GM12878 (cell line): ENCODE measurements around the gene ELMO3. TPM values are rescaled to one million over a fixed set of nuclear protein-coding genes. Genes with fewer than 3 reads are reported as not detected.

Source experiments
- ATAC-seq: fragments of 200-7000 bp; cut with Tn5 transposase; 3 replicates; pipeline ENCODE4 v1.9.1; 2020; ENCODE audit warnings: mild to moderate bottlenecking, moderate library complexity
- BruUV-seq: library from RNA; stranded (reverse); fragments of 400-500 nt; replicated peaks from 2 replicates; lab custom pipeline; 2021; lab: Mats Ljungman, UMichigan
- CTCF ChIA-PET: fragments of 300-600 bp; sonication (Branson Sonifier 250); formaldehyde crosslinking; extraction: SDS; loops from one replicate; lab custom pipeline; 2021; ENCODE audit warnings: inconsistent platforms; lab: Yijun Ruan, JAX
- POLR2A ChIA-PET: fragments of 350-600 bp; formaldehyde crosslinking; extraction: SDS; loops from one replicate; lab custom pipeline; 2021; ENCODE audit warnings: inconsistent platforms; lab: Charles Lee
- RAD21 ChIA-PET: fragments of 300-600 bp; sonication (Branson Sonifier 250); formaldehyde crosslinking; loops from one replicate; lab custom pipeline; 2023; ENCODE audit warnings: antibody characterized with exemption; ENCODE audit not compliant: unreplicated experiment; lab: Charles Lee
- SMC1A ChIA-PET: fragments of 300-600 bp; sonication (Branson Sonifier 250); formaldehyde crosslinking; loops from one replicate; lab custom pipeline; 2023; ENCODE audit not compliant: unreplicated experiment, uncharacterized antibody; lab: Charles Lee
- DNase-seq: peaks from one replicate; pipeline ENCODE4 v3.0.0-alpha.2; 2011; ENCODE audit warnings: low read depth, low spot score
- FAIRE-seq: peaks from 3 replicates; lab custom pipeline; 2011; peaks lifted over from hg19 to GRCh38; lab: Jason Lieb, UNC
- H2AFZ ChIP-seq: 2 replicates; pipeline ENCODE4 v1.6.0; 2011; ENCODE audit warnings: low read depth, low read length, control low read depth; ENCODE audit not compliant: control insufficient read depth
- H3K27ac ChIP-seq: 2 replicates; pipeline ENCODE4 v1.5.1; 2011; ENCODE audit warnings: control low read depth; ENCODE audit not compliant: control insufficient read depth, insufficient read depth
- H3K27me3 ChIP-seq, 2 experiments: replicated peaks in 1 of 2; 2 replicates each; pipeline versions ENCODE4 v1.6.0 to v1.6.1; 2011; ENCODE audit warnings: low read length in 1 of 2; ENCODE audit not compliant: control insufficient read depth in 2 of 2, insufficient read depth in 2 of 2
- H3K36me3 ChIP-seq, 2 experiments: 2 replicates each; pipeline ENCODE4 v1.5.1; 2011; ENCODE audit warnings: low read length in 1 of 2; ENCODE audit not compliant: control insufficient read depth in 2 of 2, insufficient read depth in 2 of 2
- H3K4me1 ChIP-seq: 2 replicates; pipeline ENCODE4 v1.6.1; 2011; ENCODE audit warnings: mild to moderate bottlenecking, low read length, moderate library complexity, mixed read lengths; ENCODE audit not compliant: control insufficient read depth, insufficient read depth
- H3K4me2 ChIP-seq: 2 replicates; pipeline ENCODE4 v1.6.0; 2011; ENCODE audit warnings: control low read depth; ENCODE audit not compliant: control insufficient read depth, insufficient read depth
- H3K4me3 ChIP-seq: fragments of 200-600 bp; sonication (generic); 2 replicates; pipeline ENCODE4 v1.5.1; 2016
- H3K79me2 ChIP-seq: 2 replicates; pipeline ENCODE4 v1.6.0; 2011; ENCODE audit warnings: low read length; ENCODE audit not compliant: control insufficient read depth, insufficient read depth
- H3K9ac ChIP-seq: 2 replicates; pipeline ENCODE4 v1.8.0; 2011; ENCODE audit warnings: low read length, control low read depth, mixed read lengths; ENCODE audit not compliant: control insufficient read depth, insufficient read depth
- H3K9me3 ChIP-seq: replicated peaks from 3 replicates; pipeline ENCODE4 v1.5.1; 2011; ENCODE audit warnings: mild to moderate bottlenecking, low read length; ENCODE audit not compliant: control insufficient read depth, insufficient read depth
- H4K20me1 ChIP-seq: 2 replicates; pipeline ENCODE4 v1.6.0; 2011; ENCODE audit not compliant: control insufficient read depth, insufficient read depth
- NR2C1 ChIP-seq: fragments of 450-650 bp; IDR thresholded peaks from 2 replicates; pipeline ENCODE4 v1.6.1; 2017; ENCODE audit warnings: antibody characterized with exemption, mild to moderate bottlenecking, moderate library complexity
- RUNX3 ChIP-seq: IDR thresholded peaks from 2 replicates; pipeline ENCODE4 v1.6.1; 2012; ENCODE audit warnings: low read length, inconsistent platforms
- SMC3 ChIP-seq: IDR thresholded peaks from 2 replicates; pipeline ENCODE4 v1.6.1; 2011; ENCODE audit warnings: low read length, improper control_type of control experiment, borderline replicate concordance
- WGBS: methylation state at CpG from one replicate; pipeline ENCODE4 v1.1.6; 2016; ENCODE audit warnings: low lambda C conversion rate; ENCODE audit not compliant: insufficient replicate concordance, insufficient coverage; ENCODE audit errors: missing lambda C conversion rate; 5-methylcytosine and 5-hydroxymethylcytosine counted together
- in situ Hi-C: fragments of 300-500 bp; cut with MboI; formaldehyde crosslinking; loops from 9 replicates; pipeline ENCODE4 v1.14.3; 2018; ENCODE audit warnings: mixed read lengths
- intact Hi-C: fragments of 100-400 bp; cut with micrococcal nuclease; formaldehyde crosslinking; loops from one replicate; pipeline ENCODE4 v1.14.2; 2022; ENCODE audit not compliant: unreplicated experiment
- polyA plus RNA-seq, 11 experiments: library from polyadenylated mRNA; depleted of rRNA in 4 of 11; unstranded in 6 of 11; stranded (reverse) in 5 of 11; fragments of >200 nt; fragmentation: Nextera tagmentation in 4 of 11; fragmentation: Illumina TruSeq in 1 of 11; extraction: Ambion mirVana in 4 of 11; extraction: Trizol in 1 of 11; gene quantifications; 1 replicate in 1 of 11; 2 replicates in 10 of 11; pipeline versions ENCODE4 v1.2.1 to v1.2.3, GENCODE V29; 2011 to 2016; ENCODE audit warnings: inconsistent platforms in 2 of 11, missing spikeins in 2 of 11, low read depth in 1 of 11
- total RNA-seq, 4 experiments: library from RNA; depleted of rRNA in 3 of 4; stranded (reverse); fragments of >200 nt in 3 of 4; fragmentation: Illumina TruSeq in 1 of 4; extraction: Trizol in 1 of 4; gene quantifications; 2 replicates each; pipeline versions ENCODE4 v1.2.1 to v1.2.3, GENCODE V29; 2013 to 2021

ELMO3 gene
- total and polyA plus RNA-seq, 10 of the 15 experiments (the other 5 are each of a cell fraction or from before 2014, with no cell fraction given): 0.05 to 4.7 (median 0.96) TPM; not detected in 1

DNA sequence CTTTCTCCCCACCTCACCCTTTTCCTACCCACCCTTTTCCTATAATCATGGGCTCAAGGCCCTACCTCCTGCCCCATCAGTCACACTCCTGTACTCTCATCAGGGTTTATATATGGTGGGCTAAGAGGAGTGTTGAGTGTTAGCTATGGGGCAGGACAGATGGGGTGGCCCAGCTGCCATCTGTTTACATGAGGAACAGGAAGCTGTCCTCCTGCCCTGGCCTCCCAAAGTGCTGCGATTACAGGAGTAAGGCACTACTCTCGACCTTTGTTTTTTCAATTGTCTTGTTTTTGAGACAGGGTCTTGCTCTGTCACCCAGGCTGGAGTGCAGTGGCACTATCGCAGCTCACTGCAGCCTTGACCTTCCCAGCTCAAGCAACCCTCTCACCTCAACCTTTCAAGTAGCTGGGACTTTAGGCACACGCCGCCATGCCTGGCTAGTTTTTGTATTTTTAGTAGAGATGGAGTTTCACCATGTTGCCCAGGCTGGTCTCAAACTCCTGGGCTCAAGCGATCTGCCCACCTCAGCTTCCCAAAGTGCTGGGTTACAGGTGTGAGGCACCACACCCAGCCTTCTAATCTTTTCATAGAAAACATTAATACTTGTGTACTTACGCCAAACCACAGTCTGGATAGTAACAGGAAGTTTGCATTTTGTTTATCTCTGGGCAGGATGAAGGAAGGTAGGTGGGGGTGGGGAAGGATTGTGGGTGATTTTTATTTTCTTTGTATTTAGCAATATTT is 40.9 kb upstream of the ELMO3 start:
- ChIA-PET RAD21 (interaction anchor here (0.8 to 5.2 kb wide), 7 partner anchors 11 to 144 kb away, joined by 3 to 48 read pairs (median 4); partner anchors contain the start of gene NOL3), SMC1A (interaction anchor here (0.9 to 5.2 kb wide), 17 partner anchors 12 to 278 kb away, joined by 3 to 48 read pairs (median 5); partner anchors contain the start of genes NOL3, PDP2 and TMEM208), CTCF (interaction anchor here (0.7 to 10.0 kb wide), 21 partner anchors 11 to 258 kb away, joined by 3 to 98 read pairs (median 7); partner anchors contain the start of genes CES3, NOL3, TMEM208 and ZDHHC1), POLR2A (interaction anchor here (0.5 to 8.2 kb wide), 13 partner anchors 7 to 743 kb away, joined by 3 to 137 read pairs (median 5); partner anchors contain the start of genes B3GNT9, FHOD1, NOL3 and PHAF1)
- Histone ChIP-seq H3K4me3 (peak overlapping the region; percentile 95), H2AFZ (no peak overlapping the region), H3K36me3 (no peaks in the 10 kb centered on the region), H3K4me1 (peaks cover 35% of the 10 kb centered on the region), H3K9ac (peak overlapping the region; percentile 87), H3K27me3 (no peaks in the 10 kb centered on the region), H3K9me3 (no peaks in the 10 kb centered on the region), H4K20me1 (peaks cover 10% of the 10 kb centered on the region; the same call in 1 of the 2 replicates), H3K27ac (peak overlapping the region; percentile 89), H3K4me2 (peak overlapping the region; percentile 88), H3K79me2 (peaks cover 11% of the 10 kb centered on the region)
- FAIRE-seq: no peak
- DNase-seq: no peak
- no peak for ATAC-seq
- TF ChIP-seq SMC3 (no peak), NR2C1 (no peak), RUNX3 (peak; percentile 13; the same call in 1 of the 2 replicates)
- 9% methylated on average over 7 of the region's 7 CpGs for WGBS
- intact Hi-C loops (loop anchor here (5.0 kb wide), 2 partner anchors 56 to 504 kb away; partner anchors contain the start of genes ACD and PARD6A), in situ Hi-C loops (loop anchor here (10.0 kb wide), 1 partner anchor 183 kb away; no protein-coding TSS in a partner anchor)
- BruUV-seq: no TSS peak
